ENCODE data around the gene PRELP. TPM values are rescaled to one million over a fixed set of nuclear protein-coding genes. Genes with fewer than 3 reads are reported as not detected.

The PRELP gene
- total and polyA plus RNA-seq, 7 experiments from 2014 or later: not detected

DNA sequence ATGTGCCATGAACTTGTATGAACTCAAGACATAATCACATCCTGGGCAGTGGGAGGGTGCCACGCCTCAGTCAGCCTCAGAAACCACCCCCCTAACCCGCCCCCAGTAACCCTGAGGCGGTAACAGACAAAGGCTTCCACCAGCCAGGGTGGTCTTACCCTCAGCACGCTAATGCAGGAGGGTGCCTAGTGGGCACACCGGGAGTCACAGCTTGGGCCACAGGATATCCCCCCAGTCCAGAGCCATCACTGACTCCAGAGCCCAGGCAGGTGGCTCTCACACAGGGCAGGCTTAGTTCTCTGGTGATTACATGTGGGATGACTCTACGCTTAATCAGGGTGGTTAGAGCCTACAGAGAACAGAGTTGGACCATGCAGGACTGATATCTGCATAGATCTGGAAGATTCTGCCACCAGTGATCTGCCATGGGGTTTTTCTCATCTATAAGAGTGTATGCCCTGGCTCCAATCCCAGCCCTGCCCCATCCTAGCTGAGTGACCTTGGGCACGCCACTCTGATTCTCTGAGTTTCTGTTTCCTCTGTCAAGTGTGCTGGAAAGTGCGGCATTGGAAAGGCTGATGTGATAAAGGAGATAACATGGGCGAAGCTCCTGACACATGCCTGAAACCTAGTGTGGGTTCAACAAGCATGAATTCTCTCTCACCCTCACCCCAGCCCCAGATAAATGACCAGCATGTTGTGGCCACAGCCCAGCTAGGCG, 45.6 kb downstream of the PRELP start:
- no peaks in the 10 kb centered on the region for H3K9me3 Mint-ChIP-seq
- no peaks in the 10 kb centered on the region for H3K27me3 ChIP-seq (ENCODE audit: control insufficient read depth in 2 of 2, insufficient read depth in 2 of 2, low read length in 2 of 2)
- no peaks in the 10 kb centered on the region for H3K36me3 ChIP-seq (ENCODE audit: control insufficient read depth in 2 of 3, insufficient read depth in 3 of 3, low read length in 3 of 3)
- intact Hi-C loops (cut with micrococcal nuclease): no loop called here
- H3K27ac ChIP-seq (ENCODE audit: low read depth, low read length): no peak overlapping the region
- no peaks in the 10 kb centered on the region for H3K9me3 ChIP-seq (ENCODE audit: control insufficient read depth in 2 of 3, low read length in 3 of 3)
- no peaks in the 10 kb centered on the region for H3K4me1 ChIP-seq (ENCODE audit: control insufficient read depth in 2 of 2, insufficient read depth in 2 of 2, low read length in 2 of 2)
- DNase-seq (no peak), ATAC-seq (peak; percentile 6)
- H3K27me3 Mint-ChIP-seq: no peaks in the 10 kb centered on the region
- no peaks in the 10 kb centered on the region for H3K36me3 Mint-ChIP-seq
- H3K4me1 Mint-ChIP-seq: peaks cover 0 to 5% (median 0%) of the 10 kb centered on the region in 7 donors
- POLR2A ChIA-PET: no interaction called here
- CTCF ChIA-PET: no interaction called here
- no peak overlapping the region for H3K4me3 ChIP-seq (ENCODE audit: low read length)
- H3K4me3 Mint-ChIP-seq: no peak overlapping the region
- no peak overlapping the region for H3K27ac Mint-ChIP-seq

GRCh38 chr1:203521812-203522211, 46.2 kb downstream of the PRELP start:
- H3K36me3 Mint-ChIP-seq: no peaks in the 10 kb centered on the region
- CTCF ChIA-PET: no interaction called here

GRCh38 chr1:203522237-203522636, 46.6 kb downstream of the PRELP start:
- H3K9me3 Mint-ChIP-seq: no peaks in the 10 kb centered on the region
- H3K27me3 Mint-ChIP-seq: no peaks in the 10 kb centered on the region
- H3K9me3 ChIP-seq (ENCODE audit: control insufficient read depth in 2 of 3, low read length in 3 of 3): no peaks in the 10 kb centered on the region
- ChIA-PET POLR2A (no interaction called here), CTCF (no interaction called here)
- no peak overlapping the region for H3K4me3 Mint-ChIP-seq
- no peak overlapping the region for H3K4me3 ChIP-seq (ENCODE audit: low read length)
- intact Hi-C loops (cut with micrococcal nuclease): no loop called here
- no peaks in the 10 kb centered on the region for H3K36me3 ChIP-seq (ENCODE audit: control insufficient read depth in 2 of 3, insufficient read depth in 3 of 3, low read length in 3 of 3)
- H3K27ac Mint-ChIP-seq: no peak overlapping the region
- no peak for ATAC-seq
- DNase-seq: no peak
- H3K4me1 Mint-ChIP-seq: peaks cover 0 to 5% (median 0%) of the 10 kb centered on the region in 7 donors
- no peak overlapping the region for H3K27ac ChIP-seq (ENCODE audit: low read depth, low read length)
- no peaks in the 10 kb centered on the region for H3K27me3 ChIP-seq (ENCODE audit: control insufficient read depth in 2 of 2, insufficient read depth in 2 of 2, low read length in 2 of 2)
- no peaks in the 10 kb centered on the region for H3K36me3 Mint-ChIP-seq
- H3K4me1 ChIP-seq (ENCODE audit: control insufficient read depth in 2 of 2, insufficient read depth in 2 of 2, low read length in 2 of 2): no peaks in the 10 kb centered on the region

More at GRCh38 chr1:203521812-203522211, 46.2 kb downstream of the PRELP start:
- intact Hi-C loops (cut with micrococcal nuclease): no loop called here
- Mint-ChIP-seq H3K27me3 (no peaks in the 10 kb centered on the region), H3K9me3 (no peaks in the 10 kb centered on the region), H3K4me1 (peaks cover 0 to 5% (median 0%) of the 10 kb centered on the region in 7 donors), H3K27ac (no peak overlapping the region), H3K4me3 (no peak overlapping the region)
- DNase-seq (no peak), ATAC-seq (no peak)
- H3K4me1 ChIP-seq (ENCODE audit: control insufficient read depth in 2 of 2, insufficient read depth in 2 of 2, low read length in 2 of 2): no peaks in the 10 kb centered on the region
- H3K27me3 ChIP-seq (ENCODE audit: control insufficient read depth in 2 of 2, insufficient read depth in 2 of 2, low read length in 2 of 2): no peaks in the 10 kb centered on the region
- no peak overlapping the region for H3K4me3 ChIP-seq (ENCODE audit: low read length)
- POLR2A ChIA-PET: no interaction called here
- H3K27ac ChIP-seq (ENCODE audit: low read depth, low read length): no peak overlapping the region
- H3K36me3 ChIP-seq (ENCODE audit: control insufficient read depth in 2 of 3, insufficient read depth in 3 of 3, low read length in 3 of 3): no peaks in the 10 kb centered on the region
- no peaks in the 10 kb centered on the region for H3K9me3 ChIP-seq (ENCODE audit: control insufficient read depth in 2 of 3, low read length in 3 of 3)

DNA sequence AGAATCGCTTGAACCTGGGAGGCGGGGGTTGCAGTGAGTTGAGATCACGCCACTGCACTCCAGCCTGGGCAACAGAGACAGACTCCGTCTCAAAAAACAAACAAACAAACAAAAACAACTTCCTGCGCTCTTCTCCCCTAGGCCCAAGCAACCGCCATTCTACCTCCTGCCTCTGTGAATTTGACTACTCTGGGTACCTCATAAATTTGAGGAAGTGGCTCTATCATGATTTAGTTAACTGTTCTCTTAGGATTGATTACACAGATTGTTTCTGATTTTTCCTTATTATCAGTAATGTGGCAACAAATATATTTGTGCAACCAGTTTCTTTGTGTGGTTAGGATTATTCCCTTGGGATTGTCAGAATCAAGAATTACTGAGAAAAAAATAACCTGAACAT, 48.1 kb downstream of the PRELP start:
- no peaks in the 10 kb centered on the region for H3K27me3 ChIP-seq (ENCODE audit: control insufficient read depth in 2 of 2, insufficient read depth in 2 of 2, low read length in 2 of 2)
- Mint-ChIP-seq H3K4me1 (peaks cover 0 to 5% (median 0%) of the 10 kb centered on the region in 7 donors), H3K27ac (no peak overlapping the region), H3K27me3 (no peaks in the 10 kb centered on the region), H3K4me3 (no peak overlapping the region), H3K9me3 (no peaks in the 10 kb centered on the region), H3K36me3 (no peaks in the 10 kb centered on the region)
- H3K36me3 ChIP-seq (ENCODE audit: control insufficient read depth in 2 of 3, insufficient read depth in 3 of 3, low read length in 3 of 3): no peaks in the 10 kb centered on the region
- no peaks in the 10 kb centered on the region for H3K9me3 ChIP-seq (ENCODE audit: control insufficient read depth in 2 of 3, low read length in 3 of 3)
- DNase-seq (no peak), ATAC-seq (no peak)
- ChIA-PET CTCF (no interaction called here), POLR2A (interaction anchor here (0.6 kb wide), 1 partner anchor 20 kb away, joined by 4 read pairs; no protein-coding TSS in a partner anchor)
- no peak overlapping the region for H3K27ac ChIP-seq (ENCODE audit: low read depth, low read length)
- intact Hi-C loops (cut with micrococcal nuclease): no loop called here
- H3K4me1 ChIP-seq (ENCODE audit: control insufficient read depth in 2 of 2, insufficient read depth in 2 of 2, low read length in 2 of 2): no peaks in the 10 kb centered on the region
- no peak overlapping the region for H3K4me3 ChIP-seq (ENCODE audit: low read length)

DNA sequence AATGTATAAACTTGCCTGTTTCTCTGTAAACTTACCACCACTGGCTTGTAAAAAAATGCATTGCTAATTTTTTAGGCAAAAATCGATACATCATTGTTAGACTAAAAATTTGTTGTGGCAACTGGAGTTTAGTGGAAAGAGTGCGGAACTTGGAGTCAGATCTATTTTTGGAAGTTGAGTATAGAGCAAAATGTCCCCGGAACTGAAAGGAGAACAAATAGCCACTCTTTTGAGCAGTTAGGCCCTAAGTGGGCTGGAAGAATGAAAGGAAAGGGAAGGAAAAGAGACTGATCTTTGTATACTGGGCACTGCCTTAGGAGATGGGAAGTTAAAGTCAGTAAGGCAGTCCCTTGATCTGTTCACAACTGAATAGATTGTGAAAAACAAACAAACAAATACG, 48.5 kb downstream of the PRELP start:
- H3K27me3 Mint-ChIP-seq: no peaks in the 10 kb centered on the region
- H3K27me3 ChIP-seq (ENCODE audit: control insufficient read depth in 2 of 2, insufficient read depth in 2 of 2, low read length in 2 of 2): no peaks in the 10 kb centered on the region
- no peak for ATAC-seq
- H3K36me3 Mint-ChIP-seq: no peaks in the 10 kb centered on the region
- DNase-seq: no peak
- no peak overlapping the region for H3K4me3 ChIP-seq (ENCODE audit: low read length)
- intact Hi-C loops (cut with micrococcal nuclease): no loop called here
- H3K9me3 ChIP-seq (ENCODE audit: control insufficient read depth in 2 of 3, low read length in 3 of 3): no peaks in the 10 kb centered on the region
- H3K36me3 ChIP-seq (ENCODE audit: control insufficient read depth in 2 of 3, insufficient read depth in 3 of 3, low read length in 3 of 3): no peaks in the 10 kb centered on the region
- H3K4me1 Mint-ChIP-seq: peaks cover 0 to 7% (median 0%) of the 10 kb centered on the region in 7 donors
- H3K9me3 Mint-ChIP-seq: no peaks in the 10 kb centered on the region
- no peaks in the 10 kb centered on the region for H3K4me1 ChIP-seq (ENCODE audit: control insufficient read depth in 2 of 2, insufficient read depth in 2 of 2, low read length in 2 of 2)
- ChIA-PET POLR2A (interaction anchor here (0.6 kb wide), 1 partner anchor 20 kb away, joined by 4 read pairs; no protein-coding TSS in a partner anchor), CTCF (no interaction called here)
- no peak overlapping the region for H3K27ac ChIP-seq (ENCODE audit: low read depth, low read length)
- no peak overlapping the region for H3K4me3 Mint-ChIP-seq
- H3K27ac Mint-ChIP-seq: no peak overlapping the region

DNA sequence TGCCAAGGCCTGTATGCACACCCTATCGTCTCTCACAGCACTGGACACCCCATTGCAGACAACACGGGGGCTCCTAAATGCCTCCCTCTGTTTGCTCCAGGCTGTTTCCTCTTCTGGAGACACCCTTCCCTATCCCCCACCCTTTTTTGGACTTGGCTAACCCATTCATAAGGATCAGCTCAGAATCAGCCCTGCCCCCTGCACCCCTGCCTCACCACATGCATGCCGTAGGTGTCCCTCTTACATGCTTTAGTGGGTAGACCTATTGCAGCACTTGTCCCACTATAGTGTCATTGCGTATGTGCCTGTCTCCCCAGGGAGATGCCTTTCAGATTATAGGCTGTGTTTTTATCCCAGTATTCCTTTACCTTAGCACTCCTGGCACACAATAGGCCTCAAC, 49.2 kb downstream of the PRELP start:
- ATAC-seq (no peak), DNase-seq (no peak)
- Mint-ChIP-seq H3K27ac (no peak overlapping the region), H3K9me3 (no peaks in the 10 kb centered on the region), H3K36me3 (no peaks in the 10 kb centered on the region), H3K4me1 (peaks cover 0 to 8% (median 4%) of the 10 kb centered on the region in 7 donors), H3K4me3 (no peak overlapping the region), H3K27me3 (no peaks in the 10 kb centered on the region)
- H3K27me3 ChIP-seq (ENCODE audit: control insufficient read depth in 2 of 2, insufficient read depth in 2 of 2, low read length in 2 of 2): no peaks in the 10 kb centered on the region
- no peak overlapping the region for H3K27ac ChIP-seq (ENCODE audit: low read depth, low read length)
- POLR2A ChIA-PET: no interaction called here
- H3K36me3 ChIP-seq (ENCODE audit: control insufficient read depth in 2 of 3, insufficient read depth in 3 of 3, low read length in 3 of 3): no peaks in the 10 kb centered on the region
- CTCF ChIA-PET: interaction anchor here (1.8 kb wide), 1 partner anchor 11 kb away, joined by 7 read pairs; no protein-coding TSS in a partner anchor
- H3K4me1 ChIP-seq (ENCODE audit: control insufficient read depth in 2 of 2, insufficient read depth in 2 of 2, low read length in 2 of 2): no peaks in the 10 kb centered on the region
- intact Hi-C loops (cut with micrococcal nuclease): no loop called here
- no peak overlapping the region for H3K4me3 ChIP-seq (ENCODE audit: low read length)
- no peaks in the 10 kb centered on the region for H3K9me3 ChIP-seq (ENCODE audit: control insufficient read depth in 2 of 3, low read length in 3 of 3)

DNA sequence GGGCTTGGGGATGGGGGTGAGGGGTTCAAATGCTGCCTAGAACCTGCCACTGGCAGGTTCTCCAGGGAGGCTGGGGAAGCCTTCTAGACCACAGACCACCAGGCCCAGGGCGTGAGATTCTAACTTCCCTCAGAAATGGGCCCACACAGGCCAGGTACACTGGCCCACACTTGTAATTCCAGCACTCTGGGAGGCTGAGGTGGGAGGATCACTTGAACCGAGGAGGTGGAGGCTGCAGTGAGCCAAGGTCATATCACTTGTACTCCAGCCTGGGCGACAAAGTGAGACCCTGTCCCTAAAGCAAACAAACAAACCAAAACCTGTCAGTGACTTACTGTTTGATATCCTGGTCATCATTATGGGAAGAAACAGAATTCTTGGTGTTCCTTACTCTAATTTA, 50.1 kb downstream of the PRELP start:
- Mint-ChIP-seq H3K36me3 (no peaks in the 10 kb centered on the region), H3K27ac (no peak overlapping the region), H3K4me1 (peaks cover 0 to 8% (median 5%) of the 10 kb centered on the region in 7 donors), H3K9me3 (no peaks in the 10 kb centered on the region), H3K27me3 (no peaks in the 10 kb centered on the region), H3K4me3 (no peak overlapping the region)
- Histone ChIP-seq H3K27ac (ENCODE audit: low read depth, low read length) (no peak overlapping the region), H3K27me3 (ENCODE audit: control insufficient read depth in 2 of 2, insufficient read depth in 2 of 2, low read length in 2 of 2) (no peaks in the 10 kb centered on the region), H3K9me3 (ENCODE audit: control insufficient read depth in 2 of 3, low read length in 3 of 3) (no peaks in the 10 kb centered on the region), H3K4me1 (ENCODE audit: control insufficient read depth in 2 of 2, insufficient read depth in 2 of 2, low read length in 2 of 2) (no peaks in the 10 kb centered on the region), H3K36me3 (ENCODE audit: control insufficient read depth in 2 of 3, insufficient read depth in 3 of 3, low read length in 3 of 3) (no peaks in the 10 kb centered on the region), H3K4me3 (ENCODE audit: low read length) (no peak overlapping the region)
- intact Hi-C loops (cut with micrococcal nuclease): no loop called here
- no peak for ATAC-seq
- POLR2A ChIA-PET: no interaction called here
- no peak for DNase-seq
- CTCF ChIA-PET: interaction anchor here (1.8 kb wide), 1 partner anchor 12 kb away, joined by 7 read pairs; no protein-coding TSS in a partner anchor

All from naive thymus-derived CD4-positive, alpha-beta T cell (primary cell).